Type B pancreatic cell (in vitro differentiated cells): ENCODE measurements around the gene APOL4. TPM values are rescaled to one million over a fixed set of nuclear protein-coding genes. Genes with fewer than 3 reads are reported as not detected.

Experiments
- DNase-seq: peaks from one replicate; pipeline ENCODE4 v3.0.0; 2021; ENCODE audit warnings: mixed read lengths; ENCODE audit not compliant: unreplicated experiment; ENCODE audit errors: extremely low spot score
- H3K27ac Mint-ChIP-seq: 2 replicates; pipeline ENCODE4 v1.8.0; 2021; ENCODE audit warnings: mild to moderate bottlenecking, mixed read lengths
- H3K27me3 Mint-ChIP-seq: 2 replicates; pipeline ENCODE4 v1.8.0; 2021; ENCODE audit warnings: mixed read lengths
- H3K36me3 Mint-ChIP-seq: 2 replicates; pipeline ENCODE4 v1.8.0; 2021; ENCODE audit warnings: mixed read lengths
- H3K4me1 Mint-ChIP-seq: one replicate; pipeline ENCODE4 v1.8.0; 2021; ENCODE audit warnings: mixed read lengths; ENCODE audit not compliant: unreplicated experiment
- H3K4me3 Mint-ChIP-seq: 2 replicates; pipeline ENCODE4 v1.8.0; 2021; ENCODE audit warnings: mild to moderate bottlenecking, mixed read lengths
- H3K9me3 Mint-ChIP-seq: 2 replicates; pipeline ENCODE4 v1.8.0; 2021; ENCODE audit warnings: mixed read lengths
- CTCF ChIP-seq: fragments of 200-600 bp; sonication (generic); conservative IDR thresholded peaks from 2 replicates; pipeline ENCODE4 v1.5.0; 2021; ENCODE audit warnings: antibody characterized with exemption, mild to moderate bottlenecking
- total RNA-seq: library from RNA; stranded (reverse); gene quantifications from 2 replicates; pipeline ENCODE4 v1.2.1, GENCODE V29; 2021; ENCODE audit warnings: low replicate concordance

Gene APOL4
- total RNA-seq, 1 donor from 2014 or later, result 1.4 TPM

DNA sequence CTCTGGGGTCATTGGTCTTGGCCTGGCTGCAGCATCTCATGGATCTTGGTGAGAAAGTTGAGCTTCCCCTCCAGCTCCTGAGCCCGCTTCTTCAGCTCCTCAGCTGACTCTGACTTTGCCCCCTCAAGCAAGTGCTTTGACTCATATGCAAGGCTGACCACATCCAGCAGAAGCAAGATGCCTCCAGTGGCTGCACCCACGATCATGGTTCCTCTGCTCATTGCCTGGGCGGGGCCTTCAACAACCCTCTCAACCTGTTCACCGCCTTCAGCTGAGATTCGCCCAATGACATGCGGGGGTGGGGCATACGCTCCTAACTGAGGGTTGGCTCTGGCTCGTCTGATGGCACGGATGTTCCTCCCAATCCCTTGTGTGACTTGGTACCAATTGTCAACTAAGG is 25.8 kb upstream of the APOL4 start:
- no peaks in the 10 kb centered on the region for H3K9me3 Mint-ChIP-seq
- no peak for DNase-seq
- peaks cover 20% of the 10 kb centered on the region for H3K4me1 Mint-ChIP-seq
- no peaks in the 10 kb centered on the region for H3K27me3 Mint-ChIP-seq
- no peak for TF ChIP-seq CTCF
- H3K4me3 Mint-ChIP-seq, result no peak overlapping the region
- H3K36me3 Mint-ChIP-seq, result peaks cover 27% of the 10 kb centered on the region
- H3K27ac Mint-ChIP-seq, result no peak overlapping the region

GRCh38 chr22:36226189-36226588 is 24.6 kb upstream of the APOL4 start:
- H3K36me3 Mint-ChIP-seq, result peaks cover 20% of the 10 kb centered on the region
- no peaks in the 10 kb centered on the region for H3K9me3 Mint-ChIP-seq
- no peak overlapping the region for H3K4me3 Mint-ChIP-seq
- peaks cover 28% of the 10 kb centered on the region for H3K4me1 Mint-ChIP-seq
- no peak for DNase-seq
- no peaks in the 10 kb centered on the region for H3K27me3 Mint-ChIP-seq
- H3K27ac Mint-ChIP-seq, result no peak overlapping the region
- no peak for TF ChIP-seq CTCF

- Mint-ChIP-seq H3K27ac (no peak overlapping the region), H3K4me1 (peaks cover 33% of the 10 kb centered on the region), H3K27me3 (no peaks in the 10 kb centered on the region), H3K36me3 (peaks cover 20% of the 10 kb centered on the region), H3K4me3 (no peak overlapping the region), H3K9me3 (no peaks in the 10 kb centered on the region)
- DNase-seq, result no peak
- no peak for TF ChIP-seq CTCF
These were observed 23.8 kb upstream of the APOL4 start for GRCh38 chr22:36225333-36225922.

DNA sequence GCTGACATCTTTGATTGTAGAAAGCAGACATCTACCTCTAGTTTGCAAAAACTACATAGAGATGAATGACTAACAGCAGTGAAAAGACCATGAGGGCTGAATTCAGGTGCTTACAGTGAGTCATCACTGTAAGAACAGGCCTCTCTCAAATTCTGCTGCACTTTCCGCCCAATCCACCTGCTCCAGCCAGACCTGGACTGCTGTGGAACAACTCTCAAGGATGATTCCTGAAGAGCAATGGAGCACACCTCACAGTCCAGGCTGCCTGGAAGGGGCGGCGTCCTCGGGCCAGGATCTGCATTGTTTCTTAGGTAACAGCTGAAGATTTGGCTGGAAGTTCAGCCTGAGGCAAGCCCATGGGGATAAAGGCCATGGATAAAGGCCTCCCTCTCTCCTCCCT is 22.6 kb upstream of the APOL4 start:
- Mint-ChIP-seq H3K36me3 (peaks cover 13% of the 10 kb centered on the region), H3K4me1 (peaks cover 30% of the 10 kb centered on the region), H3K27ac (no peak overlapping the region), H3K9me3 (no peaks in the 10 kb centered on the region), H3K4me3 (no peak overlapping the region), H3K27me3 (no peaks in the 10 kb centered on the region)
- DNase-seq, result peak; percentile 42
- TF ChIP-seq CTCF, result no peak

- no peak overlapping the region for H3K27ac Mint-ChIP-seq
- no peaks in the 10 kb centered on the region for H3K9me3 Mint-ChIP-seq
- DNase-seq, result no peak
- no peak for TF ChIP-seq CTCF
- no peaks in the 10 kb centered on the region for H3K27me3 Mint-ChIP-seq
- no peak overlapping the region for H3K4me3 Mint-ChIP-seq
- H3K4me1 Mint-ChIP-seq, result peaks cover 26% of the 10 kb centered on the region
- peaks cover 8% of the 10 kb centered on the region for H3K36me3 Mint-ChIP-seq
These were observed 21.9 kb upstream of the APOL4 start for GRCh38 chr22:36223504-36223903.
